ENCODE data around the gene TRMT1. TPM values are rescaled to one million over a fixed set of nuclear protein-coding genes. Genes with fewer than 3 reads are reported as not detected.

TRMT1 gene
- total and polyA plus RNA-seq, 2 donors (not counting 1 experiment from before 2014, with no cell fraction given) = 91.8 to 281 TPM

DNA sequence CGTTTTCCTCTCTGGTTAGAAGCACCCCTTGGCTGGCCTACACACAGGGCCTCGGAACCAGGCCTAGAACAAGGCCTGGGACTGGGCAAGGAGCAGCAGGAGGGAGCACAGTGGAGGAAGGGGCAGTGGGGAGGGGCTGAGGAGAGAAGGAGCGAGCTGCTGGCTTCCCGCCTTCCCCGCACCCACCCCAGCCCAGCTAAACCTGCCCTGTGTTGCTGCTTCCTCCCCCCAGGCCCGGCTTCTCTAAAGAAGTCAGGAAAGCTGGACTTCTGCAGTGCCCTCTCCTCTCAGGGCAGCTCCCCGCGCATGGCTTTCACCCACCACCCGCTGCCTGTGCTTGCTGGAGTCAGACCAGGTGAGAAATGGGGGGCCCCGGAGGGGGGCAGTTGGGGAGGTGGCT lies 38.2 kb downstream of the TRMT1 start:
- Mint-ChIP-seq H3K4me3 (no peak overlapping the region), H3K27ac (no peak overlapping the region), H3K27me3 (peaks cover 3% of the 10 kb centered on the region), H3K4me1 (no peaks in the 10 kb centered on the region), H3K9me3 (ENCODE audit: insufficient read depth) (no peaks in the 10 kb centered on the region)
- ChIA-PET CTCF (interaction anchor here (1.4 to 2.0 kb wide), 3 partner anchors 15 to 101 kb away, joined by 3 to 12 read pairs (median 6); no protein-coding TSS in a partner anchor), POLR2A (no interaction called here)
- no peaks in the 10 kb centered on the region for H3K9me3 ChIP-seq (ENCODE audit: control extremely low read depth in 1 of 3, control insufficient read depth in 2 of 3, insufficient read depth in 1 of 3, low read length in 2 of 3)
- no peaks in the 10 kb centered on the region for H3K4me1 ChIP-seq (ENCODE audit: control insufficient read depth in 2 of 2, insufficient read depth in 2 of 2, low read length in 2 of 2)
- H3K9ac ChIP-seq (ENCODE audit: low read length) = no peak overlapping the region
- no peak for TF ChIP-seq EZH2 (IDR thresholded peaks at IDR 0.05; ENCODE audit: borderline replicate concordance, insufficient read depth, low read depth, low read length, poor library complexity, severe bottlenecking)
- WGBS (ENCODE audit: insufficient coverage) = 90% methylated on average over 9 of the region's 10 CpGs
- ATAC-seq (ENCODE audit: low read depth) (no peak), DNase-seq (no peak)
- no peak overlapping the region for H3K4me2 ChIP-seq (replicated peaks; ENCODE audit: low read depth, low read length, poor library complexity, severe bottlenecking)
- H3K27me3 ChIP-seq (replicated peaks in 1 of 4; ENCODE audit: control extremely low read depth in 1 of 4, control insufficient read depth in 3 of 4, insufficient read depth in 4 of 4, low read length in 3 of 4) = no peaks in the 10 kb centered on the region
- H4K20me1 ChIP-seq (ENCODE audit: control insufficient read depth, insufficient read depth, low read length, poor library complexity, severe bottlenecking) = no peaks in the 10 kb centered on the region
- no peaks in the 10 kb centered on the region for H3K79me2 ChIP-seq (ENCODE audit: control insufficient read depth, insufficient read depth, low read length)
- H3K36me3 ChIP-seq (replicated peaks in 1 of 2; ENCODE audit: control extremely low read depth in 1 of 2, control insufficient read depth in 1 of 2, extremely low read depth in 1 of 2, insufficient read depth in 2 of 2, low read length in 1 of 2) = no peaks in the 10 kb centered on the region
- no peak overlapping the region for H2AFZ ChIP-seq (ENCODE audit: insufficient read depth, low read depth, low read length, poor library complexity, severe bottlenecking)
- H3K4me3 ChIP-seq (ENCODE audit: control extremely low read depth in 1 of 5, extremely low read depth in 1 of 5, insufficient read depth in 1 of 5, low read depth in 2 of 5, low read length in 4 of 5) = no peak overlapping the region
- no peak overlapping the region for H3K27ac ChIP-seq (ENCODE audit: low read length in 2 of 2)
- intact Hi-C loops (cut with micrococcal nuclease) = no loop called here

DNA sequence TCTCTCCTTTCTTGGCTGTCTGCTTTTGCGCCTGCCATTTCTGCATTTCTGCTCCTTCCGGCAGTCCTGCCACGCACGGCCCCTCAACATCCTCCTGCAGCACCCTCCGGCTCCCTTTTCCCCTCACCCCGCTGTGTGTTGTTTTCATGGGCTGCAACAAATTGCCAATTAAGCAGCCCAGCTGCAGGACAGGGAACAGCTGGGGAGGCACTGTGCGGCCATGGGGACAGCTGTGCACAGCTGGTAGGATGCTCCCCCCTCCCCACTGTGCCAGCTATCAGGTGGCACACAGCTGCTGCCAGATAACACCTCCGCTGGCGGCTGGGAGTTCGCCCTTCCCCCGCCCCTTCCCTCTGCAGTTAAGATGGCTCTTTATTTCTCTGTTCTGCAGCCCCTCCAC lies 39.3 kb downstream of the TRMT1 start:
- ChIA-PET POLR2A (no interaction called here), CTCF (interaction anchor here (1.4 kb wide), 1 partner anchor 17 kb away, joined by 3 read pairs; no protein-coding TSS in a partner anchor)
- Histone ChIP-seq H3K9ac (ENCODE audit: low read length) (no peak overlapping the region), H3K27me3 (replicated peaks in 1 of 4; ENCODE audit: control extremely low read depth in 1 of 4, control insufficient read depth in 3 of 4, insufficient read depth in 4 of 4, low read length in 3 of 4) (no peaks in the 10 kb centered on the region), H3K4me3 (ENCODE audit: control extremely low read depth in 1 of 5, extremely low read depth in 1 of 5, insufficient read depth in 1 of 5, low read depth in 2 of 5, low read length in 4 of 5) (no peak overlapping the region), H3K4me2 (replicated peaks; ENCODE audit: low read depth, low read length, poor library complexity, severe bottlenecking) (no peak overlapping the region), H3K9me3 (ENCODE audit: control extremely low read depth in 1 of 3, control insufficient read depth in 2 of 3, insufficient read depth in 1 of 3, low read length in 2 of 3) (no peaks in the 10 kb centered on the region), H3K4me1 (ENCODE audit: control insufficient read depth in 2 of 2, insufficient read depth in 2 of 2, low read length in 2 of 2) (no peaks in the 10 kb centered on the region), H3K27ac (ENCODE audit: low read length in 2 of 2) (no peak overlapping the region), H4K20me1 (ENCODE audit: control insufficient read depth, insufficient read depth, low read length, poor library complexity, severe bottlenecking) (no peaks in the 10 kb centered on the region), H3K79me2 (ENCODE audit: control insufficient read depth, insufficient read depth, low read length) (no peaks in the 10 kb centered on the region), H2AFZ (ENCODE audit: insufficient read depth, low read depth, low read length, poor library complexity, severe bottlenecking) (no peak overlapping the region), H3K36me3 (replicated peaks in 1 of 2; ENCODE audit: control extremely low read depth in 1 of 2, control insufficient read depth in 1 of 2, extremely low read depth in 1 of 2, insufficient read depth in 2 of 2, low read length in 1 of 2) (no peaks in the 10 kb centered on the region)
- H3K9me3 Mint-ChIP-seq (ENCODE audit: insufficient read depth) = no peaks in the 10 kb centered on the region
- H3K4me3 Mint-ChIP-seq = no peak overlapping the region
- H3K27me3 Mint-ChIP-seq = peaks cover 4% of the 10 kb centered on the region
- no peak for TF ChIP-seq EZH2 (IDR thresholded peaks at IDR 0.05; ENCODE audit: borderline replicate concordance, insufficient read depth, low read depth, low read length, poor library complexity, severe bottlenecking)
- TF ChIP-seq, protein P1, sequence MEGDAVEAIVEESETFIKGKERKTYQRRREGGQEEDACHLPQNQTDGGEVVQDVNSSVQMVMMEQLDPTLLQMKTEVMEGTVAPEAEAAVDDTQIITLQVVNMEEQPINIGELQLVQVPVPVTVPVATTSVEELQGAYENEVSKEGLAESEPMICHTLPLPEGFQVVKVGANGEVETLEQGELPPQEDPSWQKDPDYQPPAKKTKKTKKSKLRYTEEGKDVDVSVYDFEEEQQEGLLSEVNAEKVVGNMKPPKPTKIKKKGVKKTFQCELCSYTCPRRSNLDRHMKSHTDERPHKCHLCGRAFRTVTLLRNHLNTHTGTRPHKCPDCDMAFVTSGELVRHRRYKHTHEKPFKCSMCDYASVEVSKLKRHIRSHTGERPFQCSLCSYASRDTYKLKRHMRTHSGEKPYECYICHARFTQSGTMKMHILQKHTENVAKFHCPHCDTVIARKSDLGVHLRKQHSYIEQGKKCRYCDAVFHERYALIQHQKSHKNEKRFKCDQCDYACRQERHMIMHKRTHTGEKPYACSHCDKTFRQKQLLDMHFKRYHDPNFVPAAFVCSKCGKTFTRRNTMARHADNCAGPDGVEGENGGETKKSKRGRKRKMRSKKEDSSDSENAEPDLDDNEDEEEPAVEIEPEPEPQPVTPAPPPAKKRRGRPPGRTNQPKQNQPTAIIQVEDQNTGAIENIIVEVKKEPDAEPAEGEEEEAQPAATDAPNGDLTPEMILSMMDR (IDR thresholded peaks at IDR 0.05) = no peak
- intact Hi-C loops (cut with micrococcal nuclease) = no loop called here
- H3K4me1 Mint-ChIP-seq = no peaks in the 10 kb centered on the region
- DNase-seq (no peak), ATAC-seq (ENCODE audit: low read depth) (no peak)
- no peak overlapping the region for H3K27ac Mint-ChIP-seq
- whole genome bisulfite sequencing (ENCODE audit: insufficient coverage) = 17% methylated on average over 9 of the region's 11 CpGs

Measured in B cell (primary cell).